ENCODE results near the gene OR6F1.

- TF ChIP-seq CTCF (IDR thresholded peaks at IDR 0.05 in 2 of 3, conservative IDR thresholded peaks at IDR 0.05 in 1 of 3; ENCODE audit: borderline replicate concordance in 1 of 3, insufficient read depth in 1 of 3, low read depth in 2 of 3, low read length in 2 of 3): no peak
- no peak for TF ChIP-seq EZH2 (IDR thresholded peaks at IDR 0.05)
- TF ChIP-seq JUND (IDR thresholded peaks at IDR 0.05): no peak
- no peak for TF ChIP-seq MAX (IDR thresholded peaks at IDR 0.05)
- TF ChIP-seq SIN3A (IDR thresholded peaks at IDR 0.05; ENCODE audit: low read depth): no peak
- TF ChIP-seq EZH2phosphoT487 (IDR thresholded peaks at IDR 0.05; ENCODE audit: borderline replicate concordance): no peak
- TF ChIP-seq ATF3 (IDR thresholded peaks at IDR 0.05): no peak
These were observed 33.4 kb upstream of the OR6F1 start for GRCh38 chr1:247749870-247750269.

Data from HCT116 (cell line).